HG03097 (cell line): ENCODE results near the gene S1PR2.
"Not testable (repeated sequence)": the region's sequence is repeated elsewhere in the genome, so short reads cannot be mapped to it uniquely, and the experiment has no call there.

Experiments
- ATAC-seq: cut with Tn5 transposase; IDR thresholded peaks from one replicate; pipeline ENCODE4 v1.9.1; 2021; ENCODE audit not compliant: unreplicated experiment, low FRiP score

The S1PR2 gene

GRCh38 chr19:10194500-10195198 is 36.5 kb downstream of the S1PR2 start, which contains the start of gene DNMT1:
Gene DNMT1 (minus strand): TSS chr19:10194953. CDS start chr19:10194899, 54 bp downstream.
- ATAC-seq, result peak; percentile 84

DNA sequence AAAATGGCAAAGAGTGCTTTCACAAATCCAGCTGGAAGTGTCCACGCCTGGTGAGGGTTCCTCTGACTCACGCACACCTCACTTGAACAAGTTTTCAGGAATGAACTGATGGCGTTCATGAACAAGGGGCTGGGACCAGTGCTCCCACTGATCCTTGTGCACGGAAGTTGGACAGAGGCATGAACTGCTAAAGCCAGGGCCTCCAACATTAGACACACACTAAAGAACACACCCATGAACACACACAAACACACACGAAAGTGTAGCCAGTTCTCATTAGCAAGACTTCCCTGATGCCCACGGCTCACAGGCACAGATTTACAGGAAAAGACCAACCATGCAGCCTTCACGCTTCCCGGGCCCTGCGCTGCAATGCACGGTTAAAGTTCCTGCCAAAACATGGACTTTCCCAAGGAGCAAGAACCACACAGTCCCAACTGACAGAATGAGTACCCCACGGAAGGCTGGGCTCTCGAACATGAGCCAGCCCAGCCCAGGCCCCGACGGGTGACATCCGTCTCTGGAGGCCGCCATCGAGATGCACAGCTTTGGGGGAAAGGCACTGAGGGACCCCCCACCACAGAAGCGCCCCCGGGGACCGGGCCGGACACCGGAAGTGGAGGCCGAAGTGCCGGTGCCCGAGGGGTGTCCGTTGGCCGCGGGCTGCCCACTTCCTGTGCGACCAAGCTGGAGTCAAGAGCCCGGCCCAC is 37.2 kb downstream of the S1PR2 start:
- peak; percentile 19 for ATAC-seq

DNA sequence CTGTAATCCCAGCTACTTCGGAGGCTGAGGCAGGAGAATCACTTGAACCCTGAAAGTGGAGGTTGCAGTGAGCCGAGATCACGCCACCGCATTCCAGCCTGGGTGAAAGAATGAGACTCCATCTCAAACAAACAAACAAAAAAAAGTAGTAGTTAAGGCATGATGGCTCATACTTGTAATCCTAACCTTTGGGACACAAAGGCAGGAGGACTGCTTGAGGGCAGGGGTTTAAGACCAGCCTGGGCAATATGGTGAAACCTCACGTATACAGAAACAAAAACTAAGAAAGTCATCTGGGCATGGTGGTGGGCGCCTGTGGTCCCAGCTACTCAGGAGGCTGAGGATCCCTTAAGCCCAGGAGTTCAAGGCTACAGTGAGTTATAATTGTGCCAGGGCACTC is 38.2 kb downstream of the S1PR2 start:
- ATAC-seq, result no peak

GRCh38 chr19:10191347-10191746 is 39.8 kb downstream of the S1PR2 start:
- no peak for ATAC-seq

DNA sequence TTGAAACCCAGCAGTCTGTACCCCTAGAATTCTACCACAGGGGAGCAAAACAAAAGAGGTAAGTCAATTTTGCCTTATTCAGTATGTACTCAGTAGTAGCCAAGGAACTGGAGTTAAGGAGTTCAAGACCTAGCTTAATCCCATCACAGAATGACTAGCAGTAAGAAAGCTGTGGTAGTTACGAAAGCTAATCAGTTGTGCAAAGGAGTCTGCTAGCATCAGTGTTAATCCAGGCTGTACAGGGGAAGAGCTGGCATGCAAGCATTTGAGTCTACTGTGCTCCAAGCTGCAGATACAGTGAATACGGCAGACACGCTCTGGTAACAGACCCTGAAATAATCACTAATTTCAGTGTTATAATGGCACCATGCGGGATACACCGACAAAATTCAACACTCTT is 41.1 kb downstream of the S1PR2 start:
- no peak for ATAC-seq

- no peak for ATAC-seq
These were observed 41.5 kb downstream of the S1PR2 start for GRCh38 chr19:10189616-10190015.

- ATAC-seq, result no peak
These were observed 43.8 kb downstream of the S1PR2 start for GRCh38 chr19:10187315-10187714.

DNA sequence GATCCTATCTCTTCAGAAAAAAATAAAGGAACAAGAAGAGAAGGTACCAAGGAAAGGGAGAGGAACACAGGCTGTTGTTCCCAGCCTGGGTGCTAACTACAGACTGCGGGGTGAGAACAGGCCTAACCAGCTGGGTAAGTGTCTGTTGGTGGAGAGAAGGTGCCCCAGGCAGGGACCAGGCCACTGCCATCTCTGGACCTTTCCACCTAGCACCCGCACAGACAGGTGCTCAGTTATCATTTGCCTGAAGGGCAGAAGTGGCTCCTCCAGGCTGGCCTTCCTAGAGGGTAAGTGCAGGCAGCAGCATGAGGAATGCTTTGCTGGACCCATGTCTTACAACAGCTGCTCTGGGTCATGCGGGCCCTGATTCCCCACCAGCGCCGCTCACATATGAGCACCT is 46.5 kb downstream of the S1PR2 start:
- ATAC-seq, result no peak

DNA sequence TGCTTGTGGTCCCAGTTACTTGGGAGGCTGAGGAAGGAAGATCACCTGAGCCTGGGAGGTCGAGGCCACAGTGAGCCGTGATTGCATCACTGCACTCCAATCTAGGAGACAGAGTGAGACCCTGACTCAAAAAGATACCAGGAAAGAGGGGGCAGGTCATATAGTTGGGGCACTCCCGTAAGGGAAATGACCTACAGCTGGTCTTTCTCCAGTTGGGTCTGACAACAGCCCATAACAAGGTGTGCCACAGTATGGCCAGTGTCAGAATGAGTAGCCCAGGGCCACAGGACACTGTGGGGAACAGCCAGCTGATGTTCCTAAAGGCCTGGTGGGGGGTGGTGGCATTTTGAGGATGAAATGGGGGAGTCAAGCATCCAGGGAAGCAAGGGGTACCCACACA is 47.2 kb downstream of the S1PR2 start:
- ATAC-seq, result no peak

DNA sequence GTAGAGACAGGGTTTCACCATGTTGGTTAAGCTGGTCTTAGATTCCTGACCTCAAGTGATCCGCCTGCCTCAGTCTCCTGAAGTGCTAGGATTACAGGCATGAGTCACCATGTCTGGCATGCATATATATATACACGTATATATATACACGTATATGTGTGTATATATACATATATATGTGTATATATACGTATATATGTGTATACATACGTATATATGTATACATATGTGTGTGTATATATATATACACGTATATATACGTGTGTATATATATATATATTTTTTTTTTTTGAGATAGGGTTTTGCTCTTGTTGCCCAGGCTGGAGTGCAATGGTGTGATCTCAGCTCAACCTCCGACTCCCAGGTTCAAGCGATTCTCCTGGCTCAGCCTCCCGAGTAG is 48.3 kb downstream of the S1PR2 start:
- ATAC-seq, result no peak

- ATAC-seq, result no peak
These were observed 49.1 kb downstream of the S1PR2 start for GRCh38 chr19:10182076-10182475.

DNA sequence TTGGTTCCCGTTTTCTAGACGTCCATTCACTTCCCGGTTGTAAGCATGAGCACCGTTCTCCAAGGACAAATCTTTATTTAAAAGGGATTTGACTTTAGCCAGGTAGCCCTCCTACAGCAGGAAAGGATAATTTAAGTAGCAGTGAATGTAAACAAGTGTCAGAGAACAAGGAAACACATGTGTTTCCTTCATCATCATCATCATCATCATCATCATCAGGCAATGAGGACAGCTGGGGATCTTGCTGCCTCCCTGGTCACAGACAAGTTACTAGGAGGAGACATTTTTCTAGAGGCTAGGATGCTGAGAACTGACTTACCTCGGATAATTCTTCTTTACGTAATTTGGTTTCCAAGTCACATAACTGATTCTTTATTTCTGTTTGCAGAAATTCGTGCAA is 50.7 kb downstream of the S1PR2 start:
- no peak for ATAC-seq

DNA sequence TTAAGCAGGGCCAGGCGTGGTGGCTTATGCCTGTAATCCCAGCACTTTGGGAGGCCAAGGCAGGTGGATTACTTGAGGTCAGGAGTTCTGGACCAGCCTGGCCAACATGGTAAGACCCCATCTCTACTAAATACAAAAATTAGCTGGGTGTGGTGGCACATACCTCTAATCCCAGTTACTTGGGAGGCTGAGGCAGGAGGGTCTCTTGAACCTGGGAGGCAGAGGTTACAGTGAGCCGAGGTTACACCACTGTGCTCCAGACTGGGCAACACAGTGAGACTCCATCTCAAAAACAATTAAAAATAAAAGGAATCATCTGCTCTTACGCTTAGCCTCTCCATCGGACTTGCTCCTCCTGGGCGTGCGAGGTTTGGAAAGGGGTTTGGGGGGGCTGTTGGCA is 51.1 kb downstream of the S1PR2 start:
- not testable (repeated sequence) for ATAC-seq

- ATAC-seq, result no peak
These were observed 57.6 kb downstream of the S1PR2 start for GRCh38 chr19:10173527-10173926.
